T1000 (cell line): Measurements from ENCODE around the gene RPL36.
A peak's percentile ranks its signal among the peaks of the same experiment; 100 is the strongest.
"Not testable (repeated sequence)": the region's sequence is repeated elsewhere in the genome, so short reads cannot be mapped to it uniquely, and the experiment has no call there.

Experiments
- DNase-seq: peaks from one replicate; lab custom pipeline; 2025; ENCODE audit warnings: mixed read lengths; lab: John Stamatoyannopoulos, UW

RPL36 gene

DNA sequence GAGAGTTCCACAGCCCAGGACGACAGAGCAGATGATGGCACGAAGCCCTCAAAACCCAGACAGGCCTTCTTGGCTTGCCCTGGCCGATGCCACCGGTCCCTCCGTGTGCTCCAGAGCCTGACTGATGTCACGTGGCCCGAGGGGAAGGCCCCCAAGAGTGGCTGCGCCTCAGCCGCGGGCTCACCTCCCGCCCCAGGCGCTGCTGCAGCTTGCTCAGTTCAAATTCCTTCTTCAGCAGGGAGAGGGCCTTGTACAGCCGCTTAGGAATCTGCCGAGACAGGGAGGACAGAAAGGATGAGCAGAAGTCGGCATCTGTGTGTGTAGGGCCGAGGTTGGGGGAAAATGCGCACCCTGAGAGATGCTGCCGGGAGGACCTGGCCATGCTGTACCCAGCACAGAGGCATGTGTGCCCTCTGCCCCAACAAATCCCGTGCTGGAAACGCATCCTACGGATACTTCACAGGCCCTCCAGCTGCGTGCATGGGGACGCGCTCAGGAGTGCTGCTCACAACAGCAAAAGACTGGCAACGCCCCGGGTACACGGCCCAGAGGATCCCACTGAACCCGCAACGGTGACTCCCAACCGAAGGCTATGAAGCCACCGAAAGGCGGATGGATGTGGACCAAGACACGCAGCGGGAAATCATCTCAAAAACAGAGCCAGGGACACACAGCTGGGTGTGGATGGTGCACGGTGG is 16.9 kb downstream of the RPL36 start:
- no peak for DNase-seq

DNA sequence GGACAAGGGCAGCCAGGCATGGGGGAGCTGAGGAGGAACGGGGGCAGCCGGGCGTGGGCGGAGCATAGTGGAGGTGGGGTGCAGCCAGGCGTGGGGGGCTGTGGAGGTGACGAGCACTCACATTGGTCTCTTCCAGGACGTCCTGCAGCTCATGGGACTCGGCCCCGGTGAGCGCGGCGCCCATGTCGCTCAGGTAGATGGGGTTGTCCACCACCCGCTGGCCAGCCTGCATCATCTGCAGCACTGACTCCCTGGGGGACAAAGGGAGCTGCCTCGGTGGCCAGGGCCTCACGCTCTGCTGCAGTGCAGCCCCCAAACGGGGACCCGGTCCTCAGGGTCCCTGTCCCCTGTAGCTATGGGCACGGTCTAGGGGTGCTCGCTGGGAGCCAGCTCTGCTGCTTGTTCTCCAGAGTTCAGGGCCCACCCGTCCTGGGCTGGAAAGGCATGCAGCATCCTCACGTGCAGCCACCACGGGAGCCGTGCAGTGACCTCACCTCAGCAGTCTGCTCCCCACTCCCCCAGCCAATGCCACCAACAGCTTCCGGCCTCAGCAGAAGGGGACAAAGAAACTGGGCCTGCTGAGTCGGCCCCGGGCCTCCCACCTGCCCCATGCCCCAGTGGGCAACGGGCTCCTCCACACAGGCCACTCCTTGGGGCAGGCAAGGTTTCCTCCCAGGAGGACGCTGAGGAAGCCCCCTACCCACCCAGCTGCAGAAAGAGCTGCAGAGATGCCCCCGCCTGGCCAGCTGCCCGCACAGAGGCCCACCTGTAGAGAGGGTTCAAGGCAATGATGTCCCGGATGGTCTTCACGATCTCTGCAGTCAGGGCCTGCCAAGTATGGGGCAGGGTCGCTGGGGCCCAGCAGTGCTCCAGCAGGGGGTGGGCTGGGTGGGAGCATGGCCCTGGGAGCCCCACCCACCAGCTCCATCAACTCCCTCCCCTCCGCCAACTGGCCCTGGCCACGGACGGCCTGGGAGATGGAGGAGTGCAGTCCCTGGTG is 17.8 kb downstream of the RPL36 start:
- no peak for DNase-seq

DNA sequence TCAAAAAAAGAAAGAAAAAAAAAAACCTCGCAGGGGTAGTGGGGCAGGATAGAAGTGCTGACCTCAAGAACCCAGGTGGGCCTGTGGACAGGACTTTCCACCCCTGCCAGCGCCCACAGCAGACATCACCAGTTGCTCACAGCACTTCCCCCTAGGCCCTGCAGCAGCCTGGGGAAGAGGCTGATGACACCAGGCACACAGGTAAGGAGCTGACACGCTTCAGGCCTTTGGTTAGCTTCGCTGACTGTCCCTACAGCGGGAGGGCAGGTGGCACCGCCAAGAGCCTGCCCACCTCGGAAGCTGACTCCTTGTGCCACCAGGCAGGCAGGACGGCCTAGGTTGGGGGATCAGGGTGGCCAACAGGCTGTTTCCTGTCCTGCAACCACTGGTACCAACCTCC is 20.9 kb downstream of the RPL36 start:
- DNase-seq: no peak

DNA sequence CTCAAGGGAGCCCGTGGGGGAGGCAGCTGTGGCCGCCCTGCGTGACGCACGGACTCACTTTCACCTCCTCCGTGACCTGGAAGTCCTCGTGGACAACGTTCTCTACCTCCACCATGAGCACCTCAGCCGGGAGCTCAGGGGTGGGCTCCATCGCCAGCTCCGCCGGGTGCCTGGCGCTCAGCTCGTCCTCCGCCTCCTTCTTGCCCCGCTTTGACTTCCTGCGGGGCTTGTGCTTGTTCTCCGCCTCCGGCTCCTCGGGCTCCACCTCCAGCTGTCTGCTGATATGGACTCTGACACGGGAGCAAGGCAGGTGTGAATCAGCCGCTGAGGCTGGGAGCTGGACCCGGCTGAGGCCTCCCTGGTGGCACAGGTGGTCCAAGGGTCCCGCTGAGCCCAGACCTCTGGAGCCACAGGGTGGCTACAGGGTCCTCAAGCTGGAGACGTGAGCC is 21.6 kb downstream of the RPL36 start:
- no peak for DNase-seq

DNA sequence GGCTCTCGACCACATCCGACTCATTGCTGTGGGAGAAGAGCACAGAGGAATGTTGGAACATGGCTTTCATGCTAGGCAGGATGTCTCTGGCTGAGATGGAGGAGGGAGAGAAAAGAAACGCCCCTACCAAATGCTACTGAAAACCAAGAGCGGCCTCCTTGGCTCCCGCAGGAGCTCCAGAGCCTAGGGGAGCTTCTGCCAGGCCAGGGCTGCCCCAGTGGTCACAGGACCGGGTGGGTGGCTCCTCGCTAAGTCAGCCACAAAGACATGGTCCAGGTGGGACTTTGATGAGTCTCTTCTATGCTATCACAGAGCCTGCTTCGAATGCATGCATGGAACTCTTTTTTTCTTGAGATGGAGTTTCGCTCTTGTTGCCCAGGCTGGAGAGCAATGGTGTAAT is 23.1 kb downstream of the RPL36 start:
- DNase-seq: no peak

DNA sequence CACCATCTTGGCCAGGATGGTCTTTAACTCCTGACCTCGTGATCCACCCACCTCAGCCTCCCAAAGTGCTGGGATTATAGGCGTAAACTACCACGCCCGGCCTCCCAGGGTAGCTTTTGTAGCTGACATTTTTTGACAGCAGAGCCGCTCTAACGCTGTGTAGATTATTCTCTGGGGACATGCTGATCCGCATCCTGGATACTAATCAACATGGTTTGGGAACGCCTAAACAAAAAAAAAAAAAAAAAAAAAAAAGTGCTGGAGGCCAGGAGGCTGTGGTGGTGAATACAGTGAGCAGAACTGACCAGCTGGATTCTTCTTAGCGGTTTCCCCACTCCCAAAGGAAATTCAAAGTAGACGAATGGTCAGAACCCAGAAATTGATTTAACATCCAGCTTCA is 24.7 kb downstream of the RPL36 start:
- no peak for DNase-seq

DNA sequence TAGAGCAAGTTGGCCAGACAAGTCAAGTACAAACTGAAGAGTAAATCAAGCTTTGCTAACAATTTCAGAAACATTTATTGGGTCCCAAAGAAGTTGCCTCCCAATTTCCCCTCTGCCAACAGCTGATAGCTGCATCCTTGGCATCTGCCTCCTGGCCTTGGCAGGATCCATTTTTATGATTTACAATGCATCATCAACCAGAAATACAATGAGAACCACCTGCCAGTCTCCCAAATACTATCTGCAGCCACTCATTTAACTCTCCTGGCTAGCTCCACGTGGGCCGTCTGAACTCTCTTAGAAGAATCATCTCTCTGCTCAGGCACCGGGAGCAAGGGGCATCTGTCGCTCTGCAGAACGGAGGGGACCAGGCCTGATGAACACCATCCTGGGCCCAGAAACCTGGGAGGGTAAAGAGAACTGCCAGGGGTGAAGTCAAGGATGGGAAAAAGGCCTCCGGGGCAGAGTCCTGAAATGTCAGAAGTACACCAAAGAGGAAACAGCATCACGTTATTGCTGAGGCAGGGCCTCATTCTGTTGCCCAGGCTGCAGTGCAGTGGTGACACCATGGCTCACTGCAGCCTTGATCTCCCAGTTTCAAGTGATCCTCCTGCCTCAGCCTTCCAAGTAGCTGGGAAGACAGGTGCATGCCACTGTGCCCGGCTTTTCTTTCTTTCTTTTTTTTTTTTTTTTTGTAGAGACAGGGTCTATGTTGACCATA is 27.3 kb downstream of the RPL36 start:
- DNase-seq: no peak

DNA sequence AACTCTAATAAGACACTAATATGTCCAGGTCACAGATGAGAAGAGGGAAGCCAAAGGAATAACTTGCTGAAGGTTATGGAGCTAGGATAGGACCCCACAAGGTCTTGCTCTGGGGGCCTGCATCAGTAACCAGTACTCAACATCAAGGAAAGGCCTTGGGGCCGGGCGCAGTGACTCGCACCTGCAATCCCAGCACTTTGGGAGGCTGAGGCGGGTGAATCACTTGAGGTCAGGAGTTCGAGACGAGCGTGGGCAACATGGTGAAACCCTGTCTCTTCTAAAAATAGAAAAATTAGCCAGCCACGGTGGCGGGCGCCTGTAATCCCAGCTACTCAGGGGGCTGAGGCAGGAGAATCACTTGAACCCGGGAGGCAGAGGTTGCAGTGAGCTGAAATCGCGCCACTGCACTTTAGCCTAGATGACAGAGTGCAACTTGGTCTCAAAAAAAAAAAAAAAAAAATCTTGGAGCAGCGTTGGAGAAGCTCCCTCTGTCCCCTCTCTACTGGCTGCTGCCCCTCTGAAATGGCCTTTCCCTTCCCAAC is 28.0 kb downstream of the RPL36 start:
- no peak for DNase-seq

DNA sequence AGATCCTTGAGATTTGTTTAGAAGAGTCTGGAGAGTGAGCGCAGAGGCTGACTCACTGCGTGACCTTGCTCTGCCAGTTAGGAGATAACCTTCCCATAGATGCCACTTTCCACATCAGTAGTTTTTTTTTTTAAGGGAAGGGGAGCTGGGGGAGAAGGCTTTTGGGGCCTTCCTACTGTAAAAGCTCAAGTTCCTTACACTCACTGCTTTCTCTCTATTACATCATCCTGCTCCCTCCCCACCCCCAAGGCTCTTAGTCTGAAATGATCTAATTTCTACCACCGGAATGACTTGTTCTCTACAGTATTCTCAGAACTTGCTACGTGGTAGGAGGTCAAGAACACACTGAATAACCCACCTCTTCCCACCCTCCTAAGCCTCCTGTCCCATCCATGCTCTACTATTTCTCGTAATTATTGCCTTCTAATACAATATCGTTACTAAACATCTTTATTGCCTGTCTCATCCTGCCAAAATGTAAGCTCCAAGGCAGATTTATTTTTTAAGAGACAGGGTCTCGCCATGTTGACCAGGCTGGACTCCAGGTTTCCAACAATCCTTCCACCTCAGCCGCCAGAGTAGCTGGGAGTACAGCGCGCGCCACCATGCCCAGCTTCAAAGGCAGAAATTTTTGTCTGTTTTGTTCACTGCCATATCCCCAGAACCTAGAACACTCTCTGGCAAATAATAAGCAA is 28.6 kb downstream of the RPL36 start:
- no peak for DNase-seq

DNA sequence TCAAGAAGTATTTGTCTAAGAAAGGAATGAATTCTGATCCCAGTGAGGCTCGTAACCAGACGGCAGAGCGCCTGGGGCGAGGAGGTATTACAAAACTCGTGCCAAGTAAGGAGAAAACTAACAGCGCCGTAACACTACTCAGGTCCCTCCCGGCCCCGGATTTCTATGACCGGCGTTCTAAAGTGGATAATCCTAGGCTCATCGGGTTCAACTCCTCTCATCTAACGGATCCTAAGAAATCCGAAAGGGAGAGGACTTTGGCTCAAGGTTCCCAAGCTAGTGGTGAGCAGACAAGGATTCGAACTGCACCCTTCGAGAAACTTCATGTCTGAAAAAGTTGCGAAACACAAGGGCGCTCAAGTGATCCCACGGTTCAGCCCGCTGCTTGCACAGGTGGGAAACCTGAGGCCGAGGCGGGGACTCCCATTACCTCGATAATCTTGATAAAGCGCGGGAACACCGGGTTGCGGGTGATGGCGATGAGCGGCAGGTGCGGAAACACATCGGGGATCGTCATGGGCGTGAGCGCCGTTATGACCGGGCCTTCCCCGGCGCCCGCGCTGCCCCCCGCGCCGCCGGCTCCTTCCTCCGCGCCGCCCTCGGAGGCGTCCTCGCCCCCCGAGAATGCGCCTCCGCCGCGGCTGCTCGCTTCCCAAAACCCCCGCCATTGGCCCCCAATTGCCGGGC is 29.3 kb downstream of the RPL36 start:
- DNase-seq: no peak

DNA sequence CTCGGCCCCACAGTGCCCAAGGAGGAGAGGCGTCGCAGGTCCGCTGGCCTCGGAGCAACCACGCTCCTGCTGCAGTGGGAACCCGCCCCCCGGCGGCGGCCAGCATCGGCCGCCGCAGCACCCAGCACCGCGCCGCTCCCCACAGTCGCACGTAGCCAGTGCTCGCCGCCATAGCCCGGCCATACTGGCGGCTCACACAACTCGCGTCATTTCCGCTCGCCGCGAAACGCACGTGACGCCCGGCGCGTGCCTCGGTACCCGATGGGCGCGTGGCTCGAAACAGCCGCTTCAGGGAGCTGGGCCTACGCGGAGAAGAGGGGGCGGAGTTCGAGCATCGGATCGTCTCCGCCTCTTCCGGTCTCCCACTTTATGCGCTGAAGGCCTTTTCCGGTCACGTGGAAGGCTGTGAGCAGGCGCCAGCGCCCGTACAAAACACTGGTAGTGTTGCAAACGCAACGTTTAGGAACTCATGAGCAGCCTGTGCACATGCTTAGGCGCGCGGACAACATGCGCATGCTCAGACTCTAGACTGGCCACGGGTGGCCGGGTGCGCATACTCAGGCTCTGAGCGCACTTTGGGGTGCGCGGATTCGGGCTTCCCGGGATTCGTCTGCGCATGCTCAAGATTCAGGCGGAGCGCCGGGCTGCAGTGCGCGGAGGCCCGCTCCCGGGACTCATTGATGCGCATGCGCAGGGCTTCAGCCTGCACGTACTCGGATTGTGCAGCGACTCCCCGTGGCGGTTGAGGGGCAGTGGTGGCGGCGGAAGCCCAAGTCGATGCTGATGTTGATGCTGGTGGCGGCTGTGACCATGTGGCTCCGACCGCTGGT is 30.1 kb downstream of the RPL36 start, which contains the start of the genes CATSPERD and LONP1:
CATSPERD (plus strand) TSS at position 677 of the 830 bp plus-strand sequence; CDS start at position 778, 101 bp downstream.
LONP1 (minus strand) TSS at position 186 of the 830 bp plus-strand sequence; CDS start at position 172, 14 bp downstream.
- DNase-seq: peak; percentile 95

DNA sequence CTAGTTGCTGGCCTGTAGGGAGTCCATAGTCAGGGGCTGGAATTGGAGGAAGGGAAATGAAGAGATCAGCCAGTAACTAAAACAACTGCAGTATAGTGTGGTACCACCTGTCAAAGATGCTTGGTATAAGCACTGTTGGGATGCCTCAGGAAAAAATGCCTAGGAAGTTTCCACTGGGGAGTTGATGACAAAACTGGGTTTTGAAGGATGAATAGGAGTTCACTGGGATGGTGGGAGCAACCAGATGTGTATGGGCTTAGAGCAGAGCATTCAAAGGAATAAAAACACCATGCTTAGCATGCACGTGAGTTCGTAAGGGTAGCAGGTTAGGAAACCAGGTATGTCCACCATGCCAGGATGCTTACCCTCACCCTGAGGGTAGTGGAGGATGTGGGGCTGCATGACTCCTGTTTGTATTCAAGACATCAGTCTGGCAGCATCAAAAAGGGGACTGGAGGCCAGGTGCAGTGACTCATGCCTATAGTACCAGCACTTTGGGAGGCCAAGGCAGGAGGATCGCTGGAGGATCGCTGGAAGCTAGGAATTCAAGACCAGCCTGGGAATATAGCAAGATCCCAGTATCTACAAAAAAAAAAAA is 37.5 kb downstream of the RPL36 start:
- no peak for DNase-seq

DNA sequence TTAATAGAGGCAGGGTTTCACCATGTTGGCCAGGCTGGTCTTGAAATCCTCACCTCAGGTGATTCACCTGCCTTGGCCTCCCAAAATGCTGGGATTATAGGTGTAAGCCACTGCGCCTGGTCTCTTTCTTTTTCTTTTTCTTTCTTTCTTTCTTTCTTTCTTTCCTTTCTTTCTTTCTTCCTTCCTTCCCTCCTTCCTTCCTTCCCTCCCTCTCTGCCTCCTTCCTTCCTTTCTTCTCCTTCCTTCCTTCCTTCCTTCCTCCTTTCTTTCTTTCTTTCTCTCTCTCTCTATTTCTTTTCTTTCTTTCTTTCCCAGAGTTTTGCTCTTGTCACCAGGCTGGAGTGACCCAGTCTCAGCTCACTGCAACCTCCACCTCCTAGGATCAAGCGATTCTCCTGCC is 43.1 kb downstream of the RPL36 start:
- not testable (repeated sequence) for DNase-seq

DNA sequence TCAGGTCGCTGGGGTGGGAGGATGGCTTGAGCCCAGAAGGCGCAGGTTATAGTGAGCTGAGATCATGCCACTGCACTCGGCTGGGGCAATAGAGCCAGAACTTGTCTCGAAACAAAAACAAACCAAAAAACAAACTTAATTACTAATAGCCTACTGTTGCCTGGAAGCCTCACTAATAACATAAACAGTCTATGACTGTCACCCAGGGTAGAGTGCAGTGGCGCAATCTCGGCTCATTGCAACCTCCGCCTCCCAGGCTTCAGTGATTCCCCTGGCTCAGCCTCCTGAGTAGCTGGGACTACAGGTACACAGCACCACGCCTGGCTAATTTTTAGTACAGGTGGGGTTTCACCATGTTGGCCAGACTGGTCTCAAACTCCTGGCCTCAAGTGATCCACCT is 48.3 kb downstream of the RPL36 start:
- no peak for DNase-seq
